Measurements from ENCODE around the gene ENC1.

ENC1 gene

DNA sequence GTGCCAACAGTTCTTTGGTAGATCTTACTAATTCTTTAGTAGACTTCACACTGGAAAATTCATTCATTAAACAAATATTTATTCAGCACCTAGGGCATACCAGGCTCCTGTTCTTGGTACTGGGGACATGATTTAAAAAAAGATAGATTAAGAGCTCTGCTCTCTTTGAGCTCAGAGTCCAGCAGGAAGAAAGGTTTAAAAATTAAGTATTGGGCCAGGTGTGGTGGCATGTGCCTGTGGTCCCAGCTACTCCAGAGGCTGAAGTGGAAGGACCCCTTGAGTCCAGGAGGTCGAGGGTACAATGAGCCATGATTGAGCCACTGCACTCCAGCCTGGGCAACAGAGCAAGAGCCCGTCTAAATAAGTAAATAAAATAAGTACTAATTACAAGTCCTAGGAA, 41.4 kb downstream of the ENC1 start:
- H3F3A ChIP-seq (ENCODE audit: insufficient read depth, low read length), result no peaks in the 10 kb centered on the region
- no peak overlapping the region for H3K4me3 ChIP-seq (ENCODE audit: low read depth, low read length, poor library complexity, severe bottlenecking)
- H3K9me2 ChIP-seq (ENCODE audit: low read depth, low read length), result no peaks in the 10 kb centered on the region
- H3K27ac ChIP-seq (ENCODE audit: low read depth, low read length, poor library complexity, severe bottlenecking), result no peak overlapping the region
- H3K4me1 ChIP-seq (ENCODE audit: insufficient read depth, low read length, severe bottlenecking), result no peaks in the 10 kb centered on the region
- no peaks in the 10 kb centered on the region; the same call in 1 of the 2 replicates for H3K27me3 ChIP-seq (ENCODE audit: insufficient read depth, low read length)
- H3K9me3 ChIP-seq (ENCODE audit: low read length), result no peaks in the 10 kb centered on the region
- H3K36me3 ChIP-seq (ENCODE audit: insufficient read depth, low read length), result no peaks in the 10 kb centered on the region
- no peaks in the 10 kb centered on the region for H3K79me2 ChIP-seq (ENCODE audit: insufficient read depth, low read length)
- H4K20me1 ChIP-seq (ENCODE audit: insufficient read depth, low read length), result no peaks in the 10 kb centered on the region
- H3K9ac ChIP-seq (ENCODE audit: low read length), result no peak overlapping the region
- no peak overlapping the region for H3K4me2 ChIP-seq (ENCODE audit: low read length)
- TF ChIP-seq, protein P1, sequence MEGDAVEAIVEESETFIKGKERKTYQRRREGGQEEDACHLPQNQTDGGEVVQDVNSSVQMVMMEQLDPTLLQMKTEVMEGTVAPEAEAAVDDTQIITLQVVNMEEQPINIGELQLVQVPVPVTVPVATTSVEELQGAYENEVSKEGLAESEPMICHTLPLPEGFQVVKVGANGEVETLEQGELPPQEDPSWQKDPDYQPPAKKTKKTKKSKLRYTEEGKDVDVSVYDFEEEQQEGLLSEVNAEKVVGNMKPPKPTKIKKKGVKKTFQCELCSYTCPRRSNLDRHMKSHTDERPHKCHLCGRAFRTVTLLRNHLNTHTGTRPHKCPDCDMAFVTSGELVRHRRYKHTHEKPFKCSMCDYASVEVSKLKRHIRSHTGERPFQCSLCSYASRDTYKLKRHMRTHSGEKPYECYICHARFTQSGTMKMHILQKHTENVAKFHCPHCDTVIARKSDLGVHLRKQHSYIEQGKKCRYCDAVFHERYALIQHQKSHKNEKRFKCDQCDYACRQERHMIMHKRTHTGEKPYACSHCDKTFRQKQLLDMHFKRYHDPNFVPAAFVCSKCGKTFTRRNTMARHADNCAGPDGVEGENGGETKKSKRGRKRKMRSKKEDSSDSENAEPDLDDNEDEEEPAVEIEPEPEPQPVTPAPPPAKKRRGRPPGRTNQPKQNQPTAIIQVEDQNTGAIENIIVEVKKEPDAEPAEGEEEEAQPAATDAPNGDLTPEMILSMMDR (IDR thresholded peaks at IDR 0.05; ENCODE audit: low read length), result no peak
- no peak for TF ChIP-seq EZH2 (IDR thresholded peaks at IDR 0.05; ENCODE audit: borderline replicate concordance, low read length)
- no peak overlapping the region for H2AFZ ChIP-seq (ENCODE audit: low read length)

GRCh38 chr5:74598731-74599130, 41.8 kb downstream of the ENC1 start:
- no peaks in the 10 kb centered on the region for H3F3A ChIP-seq (ENCODE audit: insufficient read depth, low read length)
- no peak overlapping the region for H3K27ac ChIP-seq (ENCODE audit: low read depth, low read length, poor library complexity, severe bottlenecking)
- H2AFZ ChIP-seq (ENCODE audit: low read length), result no peak overlapping the region
- no peaks in the 10 kb centered on the region for H3K9me3 ChIP-seq (ENCODE audit: low read length)
- no peaks in the 10 kb centered on the region for H3K9me2 ChIP-seq (ENCODE audit: low read depth, low read length)
- H3K27me3 ChIP-seq (ENCODE audit: insufficient read depth, low read length), result no peaks in the 10 kb centered on the region; the same call in 1 of the 2 replicates
- H3K4me3 ChIP-seq (ENCODE audit: low read depth, low read length, poor library complexity, severe bottlenecking), result no peak overlapping the region
- no peaks in the 10 kb centered on the region for H3K79me2 ChIP-seq (ENCODE audit: insufficient read depth, low read length)
- H3K9ac ChIP-seq (ENCODE audit: low read length), result no peak overlapping the region
- no peaks in the 10 kb centered on the region for H4K20me1 ChIP-seq (ENCODE audit: insufficient read depth, low read length)
- TF ChIP-seq, protein P1 (IDR thresholded peaks at IDR 0.05; ENCODE audit: low read length), result no peak
- no peak for TF ChIP-seq EZH2 (IDR thresholded peaks at IDR 0.05; ENCODE audit: borderline replicate concordance, low read length)
- H3K4me1 ChIP-seq (ENCODE audit: insufficient read depth, low read length, severe bottlenecking), result no peaks in the 10 kb centered on the region
- H3K36me3 ChIP-seq (ENCODE audit: insufficient read depth, low read length), result no peaks in the 10 kb centered on the region
- no peak overlapping the region for H3K4me2 ChIP-seq (ENCODE audit: low read length)

DNA sequence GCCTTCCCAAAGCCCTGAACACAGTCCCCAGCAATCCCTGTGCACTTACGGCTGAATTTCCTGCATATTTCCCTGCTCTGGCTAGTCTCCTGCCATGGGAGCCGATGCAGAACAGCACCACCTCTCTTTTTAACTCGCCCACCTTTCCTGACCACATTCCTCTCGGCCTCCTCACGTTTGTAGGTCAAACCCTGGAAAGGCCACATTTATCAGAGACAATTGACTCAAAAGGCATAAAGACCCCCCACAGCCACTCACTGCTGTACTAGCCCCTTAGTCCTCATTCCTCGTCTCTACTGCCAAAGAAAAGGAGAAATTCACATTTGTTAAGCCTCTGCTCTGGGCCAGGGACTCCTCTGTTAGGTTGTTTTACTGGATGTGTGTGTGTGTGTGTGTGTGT, 43.6 kb downstream of the ENC1 start:
- Histone ChIP-seq H3K27ac (ENCODE audit: low read depth, low read length, poor library complexity, severe bottlenecking) (no peak overlapping the region), H3K27me3 (ENCODE audit: insufficient read depth, low read length) (no peaks in the 10 kb centered on the region; the same call in 1 of the 2 replicates), H3K9me3 (ENCODE audit: low read length) (no peaks in the 10 kb centered on the region), H3K36me3 (ENCODE audit: insufficient read depth, low read length) (no peaks in the 10 kb centered on the region), H3K9me2 (ENCODE audit: low read depth, low read length) (no peaks in the 10 kb centered on the region), H3F3A (ENCODE audit: insufficient read depth, low read length) (no peaks in the 10 kb centered on the region), H3K79me2 (ENCODE audit: insufficient read depth, low read length) (no peaks in the 10 kb centered on the region), H4K20me1 (ENCODE audit: insufficient read depth, low read length) (no peaks in the 10 kb centered on the region), H3K4me2 (ENCODE audit: low read length) (no peak overlapping the region), H2AFZ (ENCODE audit: low read length) (no peak overlapping the region), H3K4me3 (ENCODE audit: low read depth, low read length, poor library complexity, severe bottlenecking) (no peak overlapping the region), H3K9ac (ENCODE audit: low read length) (no peak overlapping the region), H3K4me1 (ENCODE audit: insufficient read depth, low read length, severe bottlenecking) (no peaks in the 10 kb centered on the region)
- no peak for TF ChIP-seq EZH2 (IDR thresholded peaks at IDR 0.05; ENCODE audit: borderline replicate concordance, low read length)
- TF ChIP-seq, protein P1 (IDR thresholded peaks at IDR 0.05; ENCODE audit: low read length), result no peak
